ENCODE measurements around the gene DNAH10.

DNA sequence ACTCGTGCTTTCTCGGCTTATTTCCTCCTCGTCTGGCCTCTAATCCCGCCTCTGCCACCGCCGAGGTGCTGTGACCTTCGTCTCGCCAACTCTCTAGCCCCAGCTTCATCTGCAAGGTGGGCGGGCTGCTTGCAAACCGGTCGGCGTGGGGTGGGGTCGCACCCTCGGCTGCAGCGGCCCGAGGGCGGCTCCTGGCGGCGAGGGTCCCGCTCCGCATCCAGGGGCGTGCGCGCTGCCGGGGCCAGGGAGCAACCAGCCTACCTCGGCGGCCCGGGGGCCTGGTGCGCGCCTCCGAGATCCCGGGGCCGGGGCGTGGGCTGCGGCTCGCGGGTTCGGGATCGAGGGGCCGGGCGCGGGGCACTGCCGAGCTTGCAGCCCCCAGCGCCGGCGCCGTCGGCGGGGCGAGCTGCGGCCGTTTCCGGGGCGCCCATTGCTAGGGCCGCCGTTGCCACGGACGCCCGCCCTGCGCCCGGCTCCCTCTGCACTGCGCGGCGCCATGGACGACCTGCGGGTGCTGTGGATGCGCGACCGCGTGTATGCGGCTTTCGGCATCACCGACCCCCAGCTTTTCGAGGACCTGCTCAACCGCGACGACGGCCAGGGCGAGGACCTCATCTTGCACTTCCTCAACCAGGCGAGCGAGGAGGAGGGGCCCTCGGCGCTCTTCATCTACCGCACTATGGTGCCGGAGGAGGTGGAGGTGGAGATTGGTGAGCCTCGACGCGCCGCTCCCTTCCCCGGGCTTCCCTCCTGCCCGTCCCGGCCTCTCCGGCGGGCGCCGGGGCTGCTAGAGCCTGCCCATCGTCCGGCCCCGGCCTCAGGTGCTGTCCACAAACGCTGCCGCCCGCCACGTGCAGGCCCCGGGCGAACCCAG is at the start of gene DNAH10:
- TF ChIP-seq, protein P1, sequence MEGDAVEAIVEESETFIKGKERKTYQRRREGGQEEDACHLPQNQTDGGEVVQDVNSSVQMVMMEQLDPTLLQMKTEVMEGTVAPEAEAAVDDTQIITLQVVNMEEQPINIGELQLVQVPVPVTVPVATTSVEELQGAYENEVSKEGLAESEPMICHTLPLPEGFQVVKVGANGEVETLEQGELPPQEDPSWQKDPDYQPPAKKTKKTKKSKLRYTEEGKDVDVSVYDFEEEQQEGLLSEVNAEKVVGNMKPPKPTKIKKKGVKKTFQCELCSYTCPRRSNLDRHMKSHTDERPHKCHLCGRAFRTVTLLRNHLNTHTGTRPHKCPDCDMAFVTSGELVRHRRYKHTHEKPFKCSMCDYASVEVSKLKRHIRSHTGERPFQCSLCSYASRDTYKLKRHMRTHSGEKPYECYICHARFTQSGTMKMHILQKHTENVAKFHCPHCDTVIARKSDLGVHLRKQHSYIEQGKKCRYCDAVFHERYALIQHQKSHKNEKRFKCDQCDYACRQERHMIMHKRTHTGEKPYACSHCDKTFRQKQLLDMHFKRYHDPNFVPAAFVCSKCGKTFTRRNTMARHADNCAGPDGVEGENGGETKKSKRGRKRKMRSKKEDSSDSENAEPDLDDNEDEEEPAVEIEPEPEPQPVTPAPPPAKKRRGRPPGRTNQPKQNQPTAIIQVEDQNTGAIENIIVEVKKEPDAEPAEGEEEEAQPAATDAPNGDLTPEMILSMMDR (IDR thresholded peaks at IDR 0.05; ENCODE audit: low read length), result peak; percentile 60
- no peak for TF ChIP-seq EZH2 (IDR thresholded peaks at IDR 0.05; ENCODE audit: borderline replicate concordance, low read length)
